PFSK-1 (cell line): ENCODE measurements around the gene CAMTA1.

Source experiments
- REST ChIP-seq, 2 experiments: IDR thresholded peaks; 2 replicates each; pipeline versions ENCODE4 v1.6.1 to v1.8.0; 2011 to 2012; ENCODE audit warnings: low read depth in 2 of 2, low read length in 2 of 2, control low read depth in 1 of 2, inconsistent platforms in 1 of 2, mild to moderate bottlenecking in 1 of 2, moderate library complexity in 1 of 2; ENCODE audit not compliant: insufficient read depth in 1 of 2
- SIN3A ChIP-seq: IDR thresholded peaks from 2 replicates; pipeline ENCODE4 v1.6.1; 2012; ENCODE audit warnings: mild to moderate bottlenecking, low read length, moderate library complexity, borderline replicate concordance; ENCODE audit not compliant: insufficient read depth
- TAF1 ChIP-seq: IDR thresholded peaks from 2 replicates; pipeline ENCODE4 v1.6.1; 2012; ENCODE audit warnings: low read length, control low read depth, borderline replicate concordance; ENCODE audit not compliant: insufficient read depth

GRCh38 chr1:7048395-7048794 is 263.1 kb downstream of the CAMTA1 start:
- no peak for TF ChIP-seq REST (IDR thresholded peaks at IDR 0.05; ENCODE audit: insufficient read depth in 1 of 2, low read depth in 2 of 2, low read length in 2 of 2)
- no peak for TF ChIP-seq TAF1
- TF ChIP-seq SIN3A, result no peak
